ENCODE measurements around the gene CDC42EP5.

GRCh38 chr19:54451997-54452396 is 21.1 kb downstream of the CDC42EP5 start:
- TF ChIP-seq CTCF (conservative IDR thresholded peaks at IDR 0.05) (no peak), ZFX (IDR thresholded peaks at IDR 0.05) (no peak)
